HepG2 (cell line): ENCODE results near the gene RAB43. TPM values are rescaled to one million over a fixed set of nuclear protein-coding genes. Genes with fewer than 3 reads are reported as not detected.

ENCODE experiments used
- ARNT2 ChIP-seq: sonication (generic); formaldehyde crosslinking; IDR thresholded peaks from 2 replicates; pipeline ENCODE4 v1.8.0; 2022; ENCODE audit warnings: mild to moderate bottlenecking, low read depth, missing genetic modification reagents, moderate library complexity
- CBX5 ChIP-seq: sonication (generic); formaldehyde crosslinking; IDR thresholded peaks from 2 replicates; pipeline ENCODE4 v1.4.0; 2020; ENCODE audit warnings: missing genetic modification reagents, borderline replicate concordance
- DMTF1 ChIP-seq: sonication (generic); formaldehyde crosslinking; IDR thresholded peaks from 2 replicates; pipeline ENCODE4 v1.4.0; 2020; ENCODE audit warnings: mild to moderate bottlenecking, missing genetic modification reagents
- HNRNPLL ChIP-seq: fragments of 200-400 bp; formaldehyde crosslinking; IDR thresholded peaks from 2 replicates; pipeline ENCODE4 v1.6.1; 2017; ENCODE audit warnings: mild to moderate bottlenecking, low read depth, low read length; ENCODE audit not compliant: poor library complexity, severe bottlenecking
- PHB2 ChIP-seq: fragments of 450-650 bp; IDR thresholded peaks from 2 replicates; pipeline ENCODE4 v1.6.1; 2018; ENCODE audit not compliant: partially characterized antibody
- PHF8 ChIP-seq: sonication (generic); formaldehyde crosslinking; IDR thresholded peaks from 2 replicates; pipeline ENCODE4 v1.5.0; 2020; ENCODE audit warnings: missing genetic modification reagents
- PRDM15 ChIP-seq: sonication (generic); formaldehyde crosslinking; IDR thresholded peaks from 2 replicates; pipeline ENCODE4 v1.4.0; 2020; ENCODE audit warnings: missing genetic modification reagents
- THYN1 ChIP-seq: sonication (generic); formaldehyde crosslinking; IDR thresholded peaks from 2 replicates; pipeline ENCODE4 v1.8.1; 2023; ENCODE audit warnings: low read depth, mild to moderate bottlenecking, moderate library complexity, missing genetic modification reagents, borderline replicate concordance
- XBP1 ChIP-seq: sonication (generic); formaldehyde crosslinking; IDR thresholded peaks from 2 replicates; pipeline ENCODE4 v1.5.0; 2020; ENCODE audit warnings: missing genetic modification reagents
- ZNF124 ChIP-seq: sonication (generic); formaldehyde crosslinking; IDR thresholded peaks from 2 replicates; pipeline ENCODE4 v1.4.0; 2020; ENCODE audit warnings: missing genetic modification reagents
- ZNF20 ChIP-seq: sonication (generic); formaldehyde crosslinking; IDR thresholded peaks from 2 replicates; pipeline ENCODE4 v1.4.0; 2020; ENCODE audit warnings: mild to moderate bottlenecking, moderate library complexity, missing genetic modification reagents
- ZNF337 ChIP-seq: sonication (generic); formaldehyde crosslinking; IDR thresholded peaks from 2 replicates; pipeline ENCODE4 v1.5.1; 2020; ENCODE audit warnings: missing genetic modification reagents, low read depth, mild to moderate bottlenecking, borderline replicate concordance
- ZNF501 ChIP-seq: sonication (generic); formaldehyde crosslinking; IDR thresholded peaks from 2 replicates; pipeline ENCODE4 v1.5.1; 2020; ENCODE audit warnings: mild to moderate bottlenecking, moderate library complexity, missing genetic modification reagents
- ZNF512 ChIP-seq: sonication (generic); formaldehyde crosslinking; IDR thresholded peaks from 2 replicates; pipeline ENCODE4 v1.4.0; 2020; ENCODE audit warnings: mild to moderate bottlenecking, missing genetic modification reagents
- ZNF644 ChIP-seq: IDR thresholded peaks from 2 replicates; pipeline ENCODE4 v1.6.1; 2016; ENCODE audit warnings: low read depth
- ZNF850 ChIP-seq: sonication (generic); formaldehyde crosslinking; conservative IDR thresholded peaks from 2 replicates; pipeline ENCODE4 v1.9.0; 2021; ENCODE audit warnings: mild to moderate bottlenecking, missing genetic modification reagents
- ZXDC ChIP-seq: sonication (generic); formaldehyde crosslinking; IDR thresholded peaks from 2 replicates; pipeline ENCODE4 v1.5.0; 2020; ENCODE audit warnings: mild to moderate bottlenecking, missing genetic modification reagents
- polyA plus RNA-seq, 8 experiments: library from polyadenylated mRNA; depleted of rRNA in 3 of 8; stranded (reverse) in 7 of 8; unstranded in 1 of 8; fragments of >200 nt; fragmentation: Illumina TruSeq in 4 of 8; extraction: Trizol in 4 of 8; gene quantifications; 2 replicates each; pipeline versions ENCODE4 v1.2.1 to v1.2.3, GENCODE V29; 2011 to 2016; ENCODE audit warnings: low read depth in 4 of 8, missing spikeins in 1 of 8, mixed read lengths in 1 of 8; ENCODE audit not compliant: insufficient read depth in 1 of 8
- total RNA-seq, 5 experiments: library from RNA; depleted of rRNA; stranded (reverse); fragments of >200 nt; fragmentation: Illumina TruSeq; extraction: Trizol; gene quantifications; 2 replicates each; pipeline ENCODE4 v1.2.3, GENCODE V29; 2016; ENCODE audit warnings: low read depth in 1 of 5

Gene RAB43
- total and polyA plus RNA-seq, 2 of the 13 experiments (the other 11 are each of a cell fraction or from before 2014, with no cell fraction given), result 11.8 to 18.4 TPM

GRCh38 chr3:129121016-129121791 is 400 bp downstream of the RAB43 start (continued):
- TF ChIP-seq ZXDC (CRISPR knock-in tag) (no peak), PHB2 (no peak), CBX5 (CRISPR knock-in tag) (no peak), PRDM15 (CRISPR knock-in tag) (no peak), ZNF20 (0 out of 2 replicates have a peak, but pooled peaks have one; percentile 23), ZNF644 (no peak), XBP1 (CRISPR knock-in tag) (no peak), ARNT2 (CRISPR knock-in tag) (no peak), ZNF124 (CRISPR knock-in tag) (no peak), PHF8 (CRISPR knock-in tag) (peak; percentile 64), ZNF501 (CRISPR knock-in tag) (0 out of 2 replicates have a peak, but pooled peaks have one; percentile 5), ZNF337 (CRISPR knock-in tag) (no peak), ZNF850 (CRISPR knock-in tag) (no peak), THYN1 (CRISPR knock-in tag) (no peak), ZNF512 (CRISPR knock-in tag) (no peak), HNRNPLL (peak; percentile 62), DMTF1 (CRISPR knock-in tag) (no peak)
